ENCODE data around the gene PCDHGB2. TPM values are rescaled to one million over a fixed set of nuclear protein-coding genes. Genes with fewer than 3 reads are reported as not detected.
A peak's percentile ranks its signal among the peaks of the same experiment; 100 is the strongest.
"Not testable (repeated sequence)": the region's sequence is repeated elsewhere in the genome, so short reads cannot be mapped to it uniquely, and the experiment has no call there.

The PCDHGB2 gene
- total RNA-seq, 4 donors from 2014 or later = 9.2 to 14.0 (median 10.4) TPM

DNA sequence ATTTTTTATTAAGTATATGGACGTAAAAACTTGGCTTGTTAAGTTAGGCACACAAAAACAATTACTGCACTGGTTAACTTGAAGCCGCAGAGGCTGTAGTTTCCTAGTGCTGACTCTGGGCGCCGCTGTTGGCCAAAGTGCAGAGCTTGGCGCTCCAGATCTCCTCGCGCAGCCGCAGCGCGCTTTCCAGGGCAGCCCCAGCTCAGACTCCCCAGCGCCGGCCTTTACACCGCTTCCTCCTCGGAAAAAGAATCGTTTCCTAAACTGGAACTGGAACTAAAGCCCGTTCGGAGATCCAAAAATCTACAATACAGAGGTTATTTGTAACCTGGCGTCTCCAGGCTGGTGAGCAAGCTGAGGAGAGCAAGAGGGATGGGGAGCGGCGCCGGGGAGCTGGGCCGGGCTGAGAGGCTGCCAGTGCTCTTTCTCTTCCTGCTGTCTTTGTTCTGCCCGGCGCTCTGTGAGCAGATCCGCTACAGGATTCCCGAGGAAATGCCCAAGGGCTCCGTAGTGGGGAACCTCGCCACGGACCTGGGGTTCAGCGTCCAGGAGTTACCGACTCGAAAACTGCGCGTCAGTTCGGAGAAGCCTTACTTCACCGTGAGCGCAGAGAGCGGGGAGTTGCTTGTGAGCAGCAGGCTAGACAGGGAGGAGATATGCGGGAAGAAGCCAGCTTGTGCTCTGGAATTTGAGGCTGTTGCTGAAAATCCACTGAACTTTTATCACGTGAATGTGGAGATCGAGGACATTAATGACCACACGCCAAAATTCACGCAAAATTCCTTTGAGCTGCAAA lies 38.2 kb downstream of the PCDHGB2 start, which contains the start of gene PCDHGB5:
PCDHGB5 (plus strand) TSS at position 192 of the 796 bp plus-strand sequence; CDS start at position 373, 181 bp downstream.
- TF ChIP-seq, protein P1, sequence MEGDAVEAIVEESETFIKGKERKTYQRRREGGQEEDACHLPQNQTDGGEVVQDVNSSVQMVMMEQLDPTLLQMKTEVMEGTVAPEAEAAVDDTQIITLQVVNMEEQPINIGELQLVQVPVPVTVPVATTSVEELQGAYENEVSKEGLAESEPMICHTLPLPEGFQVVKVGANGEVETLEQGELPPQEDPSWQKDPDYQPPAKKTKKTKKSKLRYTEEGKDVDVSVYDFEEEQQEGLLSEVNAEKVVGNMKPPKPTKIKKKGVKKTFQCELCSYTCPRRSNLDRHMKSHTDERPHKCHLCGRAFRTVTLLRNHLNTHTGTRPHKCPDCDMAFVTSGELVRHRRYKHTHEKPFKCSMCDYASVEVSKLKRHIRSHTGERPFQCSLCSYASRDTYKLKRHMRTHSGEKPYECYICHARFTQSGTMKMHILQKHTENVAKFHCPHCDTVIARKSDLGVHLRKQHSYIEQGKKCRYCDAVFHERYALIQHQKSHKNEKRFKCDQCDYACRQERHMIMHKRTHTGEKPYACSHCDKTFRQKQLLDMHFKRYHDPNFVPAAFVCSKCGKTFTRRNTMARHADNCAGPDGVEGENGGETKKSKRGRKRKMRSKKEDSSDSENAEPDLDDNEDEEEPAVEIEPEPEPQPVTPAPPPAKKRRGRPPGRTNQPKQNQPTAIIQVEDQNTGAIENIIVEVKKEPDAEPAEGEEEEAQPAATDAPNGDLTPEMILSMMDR (IDR thresholded peaks at IDR 0.05) = peak in 4 of 5 experiments; percentile 16 to 37 (median 30)
- H3K27ac ChIP-seq; H3K4me1 ChIP-seq; H3K27me3 ChIP-seq; DNase-seq (ENCODE audit: low spot score in 2 of 2): not testable (repeated sequence)
- Histone ChIP-seq H3K36me3 (peaks cover 0 to 13% (median 0%) of the 10 kb centered on the region in 3 donors), H3K9me3 (peaks cover 9 to 94% (median 51%) of the 10 kb centered on the region in 4 donors), H3K4me3 (peak within 1 kb of the TSS in 2 of 4 donors; percentile 8 to 30)
- WGBS, 2 donors = 6 to 11% methylated on average over 21 to 26 of the region's 43 CpGs

DNA sequence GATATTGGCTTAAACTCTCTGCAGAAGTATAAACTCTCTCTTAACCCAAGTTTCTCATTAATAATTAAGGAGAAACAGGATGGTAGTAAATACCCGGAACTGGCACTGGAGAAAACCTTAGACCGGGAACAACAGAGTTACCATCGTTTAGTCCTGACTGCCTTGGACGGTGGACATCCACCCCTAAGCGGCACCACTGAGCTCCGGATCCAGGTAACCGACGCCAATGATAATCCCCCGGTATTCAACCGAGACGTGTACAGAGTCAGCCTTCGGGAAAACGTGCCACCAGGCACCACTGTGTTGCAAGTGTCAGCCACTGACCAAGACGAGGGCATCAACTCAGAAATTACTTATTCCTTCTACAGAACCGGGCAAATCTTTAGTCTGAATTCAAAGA lies 38.8 kb downstream of the PCDHGB2 start:
- WGBS, 2 donors = 22 to 38% methylated on average over 15 of the region's 15 CpGs

DNA sequence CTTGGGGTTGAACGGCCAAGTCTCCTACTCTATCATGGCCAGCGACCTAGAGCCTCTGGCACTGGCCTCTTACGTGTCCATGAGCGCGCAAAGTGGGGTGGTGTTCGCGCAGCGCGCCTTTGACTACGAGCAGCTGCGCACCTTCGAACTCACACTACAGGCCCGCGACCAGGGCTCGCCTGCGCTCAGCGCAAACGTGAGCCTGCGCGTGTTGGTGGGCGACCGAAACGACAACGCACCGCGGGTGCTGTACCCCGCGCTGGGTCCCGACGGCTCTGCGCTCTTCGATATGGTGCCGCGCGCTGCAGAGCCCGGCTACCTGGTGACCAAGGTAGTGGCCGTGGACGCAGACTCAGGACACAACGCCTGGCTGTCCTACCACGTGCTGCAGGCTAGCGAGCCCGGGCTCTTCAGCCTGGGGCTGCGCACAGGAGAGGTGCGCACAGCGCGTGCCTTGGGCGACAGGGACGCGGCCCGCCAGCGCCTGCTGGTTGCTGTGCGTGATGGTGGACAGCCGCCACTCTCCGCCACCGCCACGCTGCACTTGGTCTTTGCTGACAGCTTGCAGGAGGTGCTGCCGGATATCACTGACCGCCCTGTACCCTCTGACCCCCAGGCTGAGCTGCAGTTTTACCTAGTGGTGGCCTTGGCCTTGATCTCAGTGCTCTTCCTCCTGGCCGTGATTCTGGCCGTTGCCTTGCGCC lies 39.9 kb downstream of the PCDHGB2 start:
- Histone ChIP-seq H3K27me3 (no peaks in the 10 kb centered on the region), H3K4me1 (no peaks in the 10 kb centered on the region), H3K27ac (no peak overlapping the region), H3K4me3 (no peak overlapping the region), H3K9me3 (peaks cover 3 to 94% (median 50%) of the 10 kb centered on the region in 4 donors), H3K36me3 (peaks cover 0 to 14% (median 0%) of the 10 kb centered on the region in 3 donors)
- no peak for DNase-seq (ENCODE audit: low spot score in 2 of 2)
- no peak for TF ChIP-seq EP300 (IDR thresholded peaks at IDR 0.05)
- TF ChIP-seq, protein P1 (IDR thresholded peaks at IDR 0.05) = no peak
- 26 to 31% methylated on average over 45 to 49 of the region's 61 CpGs for WGBS, 2 donors

More for the DNA sequence above, 38.8 kb downstream of the PCDHGB2 start:
- Histone ChIP-seq H3K27me3 (no peaks in the 10 kb centered on the region), H3K9me3 (peaks cover 5 to 94% (median 49%) of the 10 kb centered on the region in 4 donors), H3K27ac (no peak overlapping the region), H3K4me3 (no peak overlapping the region), H3K4me1 (no peaks in the 10 kb centered on the region), H3K36me3 (peaks cover 0 to 8% (median 0%) of the 10 kb centered on the region in 3 donors)
- no peak for DNase-seq (ENCODE audit: low spot score in 2 of 2)
- TF ChIP-seq EP300 (IDR thresholded peaks at IDR 0.05) = no peak
- TF ChIP-seq POLR2A (IDR thresholded peaks at IDR 0.05) = no peak
- TF ChIP-seq, protein P1 (IDR thresholded peaks at IDR 0.05) = no peak

DNA sequence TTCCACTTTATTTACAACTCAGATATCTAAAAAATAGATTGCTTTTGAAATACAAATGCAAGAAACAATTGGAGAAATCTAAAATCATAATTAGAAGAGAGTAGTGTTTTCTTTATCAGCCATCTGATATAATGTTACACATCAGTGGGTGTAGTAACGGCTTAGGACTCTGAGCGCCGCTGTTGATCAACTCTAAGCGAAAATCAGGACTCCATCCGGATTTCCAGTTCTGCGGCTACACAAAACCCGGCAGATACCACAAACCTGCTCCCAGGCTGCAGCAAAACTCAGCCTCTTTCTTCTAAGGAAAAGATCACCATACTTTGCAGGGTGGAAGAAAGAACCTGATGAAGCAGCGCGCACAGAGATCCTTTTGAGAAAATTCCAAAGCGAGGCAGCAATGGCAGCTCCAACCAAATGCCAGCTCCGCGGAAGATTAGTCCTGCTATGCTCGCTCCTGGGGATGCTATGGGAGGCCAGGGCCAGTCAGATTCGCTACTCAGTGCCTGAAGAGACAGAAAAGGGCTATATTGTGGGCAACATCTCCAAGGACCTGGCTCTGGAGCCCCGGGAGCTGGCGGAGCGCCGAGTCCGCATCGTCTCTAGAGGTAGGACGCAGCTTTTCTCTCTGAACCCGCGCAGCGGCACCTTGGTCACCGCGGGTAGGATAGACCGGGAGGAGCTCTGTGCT lies 42.9 kb downstream of the PCDHGB2 start, which contains the start of gene PCDHGA9:
PCDHGA9 (plus strand) TSS at position 226 of the 691 bp plus-strand sequence; CDS start at position 401, 175 bp downstream.
- peak within 1 kb of the TSS in 1 of 4 donors; percentile 34 for H3K4me3 ChIP-seq
- WGBS, 2 donors = 16 to 21% methylated on average over 27 of the region's 27 CpGs
- H3K4me1 ChIP-seq = no peaks in the 10 kb centered on the region
- TF ChIP-seq POLR2A (IDR thresholded peaks at IDR 0.05) (no peak), EP300 (IDR thresholded peaks at IDR 0.05) (no peak)
- TF ChIP-seq, protein P1 (IDR thresholded peaks at IDR 0.05) = peak in 1 of 5 experiments; percentile 8
- DNase-seq (ENCODE audit: low spot score in 2 of 2) = no peak
- H3K9me3 ChIP-seq = peaks cover 0 to 94% (median 50%) of the 10 kb centered on the region in 4 donors
- no peak within 1 kb of the TSS for H3K27ac ChIP-seq
- H3K27me3 ChIP-seq = no peaks in the 10 kb centered on the region
- peaks cover 0 to 20% (median 0%) of the 10 kb centered on the region in 3 donors for H3K36me3 ChIP-seq

Data from tibial nerve (tissue), 4 donors.